HG03135 (cell line): ENCODE results near the gene ELMO2.

Experiments
- ATAC-seq: cut with Tn5 transposase; IDR thresholded peaks from one replicate; pipeline ENCODE4 v1.9.1; 2021; ENCODE audit warnings: mild to moderate bottlenecking, moderate library complexity; ENCODE audit not compliant: unreplicated experiment

Gene ELMO2

GRCh38 chr20:46334303-46334904 is 72.0 kb downstream of the ELMO2 start:
- ATAC-seq, result no peak

DNA sequence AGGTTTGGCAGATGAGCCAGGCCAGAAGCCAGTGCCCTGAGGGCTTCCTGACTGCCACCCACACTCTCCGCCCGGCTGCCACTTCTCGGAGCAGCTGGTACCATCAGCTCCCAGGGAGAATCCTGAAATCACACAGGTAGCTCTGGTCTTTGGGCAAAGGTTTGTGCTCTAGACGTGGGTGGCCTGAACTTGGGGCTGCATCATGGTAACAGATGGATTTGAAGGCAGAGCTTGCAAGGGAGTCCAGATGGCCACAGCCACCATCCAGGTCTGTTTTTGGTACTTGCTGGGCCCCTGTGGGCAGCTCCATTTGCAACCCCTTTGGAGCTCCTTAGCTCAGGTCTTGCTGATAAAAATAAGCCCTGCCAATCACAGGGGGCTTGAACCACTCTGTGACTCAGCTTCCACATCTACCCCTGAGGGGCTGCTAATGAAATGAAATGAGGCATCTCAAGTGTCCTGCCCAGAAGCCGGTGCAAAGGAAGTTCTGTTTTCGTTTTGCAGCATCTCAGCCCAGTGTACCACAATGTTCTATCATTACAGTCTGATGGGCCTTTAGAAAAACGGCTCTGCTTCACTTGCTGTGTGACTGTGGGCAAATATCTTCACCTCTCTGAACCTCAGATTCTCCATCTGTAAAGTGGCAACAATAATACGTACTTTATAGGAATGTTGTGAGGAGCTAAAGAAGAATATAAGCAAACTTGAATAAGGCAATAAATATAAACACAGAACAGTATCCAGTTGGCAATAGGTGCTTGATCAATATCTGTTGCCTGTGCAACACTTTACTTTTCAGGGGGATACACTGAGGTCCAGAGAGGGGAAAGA is 73.0 kb downstream of the ELMO2 start:
- no peak for ATAC-seq

GRCh38 chr20:46332373-46333160 is 73.8 kb downstream of the ELMO2 start:
- ATAC-seq, result no peak

GRCh38 chr20:46331611-46332361 is 74.6 kb downstream of the ELMO2 start:
- no peak for ATAC-seq

DNA sequence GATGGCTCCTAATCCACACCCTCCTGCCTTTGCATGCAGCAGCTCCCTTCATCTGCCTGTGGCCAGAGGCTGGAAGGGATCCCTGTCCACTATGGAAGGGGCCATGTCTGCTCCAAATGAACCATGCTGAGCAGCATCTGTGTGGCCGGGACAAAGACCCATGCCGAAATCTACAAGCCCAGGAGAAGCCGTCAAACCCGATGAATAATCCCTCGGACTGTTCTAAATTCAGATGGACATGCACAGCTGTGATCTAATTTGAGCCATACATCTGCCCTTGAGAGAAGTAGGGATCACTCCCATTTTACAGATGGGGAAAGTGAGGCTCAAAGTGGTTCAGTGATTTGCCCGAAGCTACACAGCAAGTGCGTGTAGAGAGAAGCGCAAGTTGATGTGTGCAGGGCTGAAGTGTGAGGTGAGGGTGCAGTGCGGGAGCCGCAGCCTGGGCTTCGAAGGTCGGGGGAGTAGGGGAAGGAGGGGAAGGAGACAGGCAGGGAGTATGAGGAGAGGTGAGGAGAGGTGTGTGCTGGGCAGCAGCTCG is 75.5 kb downstream of the ELMO2 start:
- ATAC-seq, result no peak

DNA sequence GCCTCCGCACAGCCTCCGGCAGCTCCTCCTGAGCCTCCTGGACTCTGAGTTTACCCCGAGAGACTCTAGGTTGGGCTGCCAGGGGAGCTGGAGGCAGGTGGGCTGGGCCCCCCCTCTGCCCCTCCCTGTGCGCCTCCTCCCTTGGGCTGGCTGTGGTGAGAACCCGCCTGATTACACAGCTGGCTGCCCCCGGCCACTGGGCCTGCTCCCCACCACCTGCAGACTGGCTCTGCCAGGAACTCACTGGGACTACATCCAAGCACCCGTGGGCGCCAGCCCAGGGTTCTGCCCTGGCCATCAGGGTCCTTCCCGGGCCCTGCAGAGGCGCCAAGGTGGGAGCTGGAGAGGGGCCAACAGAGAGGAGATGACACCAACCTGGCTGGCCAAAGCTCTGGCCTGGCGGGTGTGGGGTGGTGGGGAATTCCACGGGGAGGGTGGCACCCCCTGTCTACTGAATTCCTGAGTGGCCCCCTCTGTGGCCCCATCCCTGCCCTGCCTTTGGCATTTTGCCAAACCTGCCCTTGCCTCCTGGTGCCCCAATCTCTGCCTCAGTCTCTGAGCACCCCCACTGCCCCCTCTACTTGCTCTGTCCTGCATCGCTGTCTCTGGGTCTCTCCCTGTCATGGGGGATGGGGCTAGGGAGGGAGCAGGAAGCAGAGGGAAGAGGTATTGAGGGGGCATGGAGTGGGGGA is 76.2 kb downstream of the ELMO2 start:
- no peak for ATAC-seq

DNA sequence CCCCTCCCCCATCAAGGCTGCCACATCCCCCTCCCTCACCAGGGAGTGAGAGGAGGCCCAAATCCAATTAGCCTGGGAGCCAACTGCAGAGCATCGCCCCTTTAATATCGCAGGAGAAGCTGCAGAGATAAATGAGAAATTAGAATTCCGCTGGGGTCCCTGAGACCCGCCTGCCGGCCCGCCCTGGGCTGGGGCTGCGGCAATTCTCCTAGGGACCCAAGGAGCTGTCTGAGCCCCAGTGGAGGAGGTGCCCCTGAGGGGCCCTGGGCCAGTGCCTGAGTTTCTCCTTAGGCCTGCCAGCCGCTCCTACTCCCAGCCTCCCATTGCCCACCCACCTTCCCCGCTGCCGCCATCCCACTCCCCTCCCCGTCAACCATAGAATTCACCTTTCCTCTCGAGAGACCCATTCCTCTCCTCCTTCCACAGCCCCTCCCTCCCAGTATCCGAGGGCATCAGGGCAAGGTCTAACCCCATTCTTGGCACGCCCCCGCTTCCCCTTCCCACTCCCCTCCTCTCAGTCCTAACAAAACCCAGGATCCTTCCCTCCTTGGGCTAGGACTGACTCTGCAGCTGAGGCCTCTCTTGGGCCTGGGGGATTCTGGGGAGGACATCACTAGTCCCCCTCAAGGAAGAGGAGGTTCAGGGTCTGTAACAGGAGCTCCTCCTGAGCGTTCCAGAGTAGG is 78.1 kb downstream of the ELMO2 start:
- ATAC-seq, result no peak

GRCh38 chr20:46327557-46327956 is 78.9 kb downstream of the ELMO2 start:
- no peak for ATAC-seq

DNA sequence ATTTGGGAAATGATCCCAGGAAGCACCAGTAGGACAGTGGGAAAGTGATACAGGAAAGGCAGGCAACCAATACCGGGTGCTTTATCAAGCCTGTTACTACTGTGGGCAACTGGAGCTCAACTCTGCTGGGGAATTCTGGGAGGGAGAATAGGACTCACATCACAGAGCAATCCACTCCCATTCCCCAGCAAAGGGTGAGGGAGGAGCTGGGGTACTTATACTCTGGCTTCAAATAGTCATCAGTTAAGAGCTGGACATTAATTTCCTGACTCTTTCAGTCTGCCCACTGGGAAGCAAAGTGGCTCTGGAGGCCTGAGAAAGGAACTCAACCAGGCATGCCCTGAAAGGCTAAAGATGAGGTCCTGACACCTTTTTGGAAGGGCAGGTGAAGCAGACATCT is 80.6 kb downstream of the ELMO2 start:
- no peak for ATAC-seq

DNA sequence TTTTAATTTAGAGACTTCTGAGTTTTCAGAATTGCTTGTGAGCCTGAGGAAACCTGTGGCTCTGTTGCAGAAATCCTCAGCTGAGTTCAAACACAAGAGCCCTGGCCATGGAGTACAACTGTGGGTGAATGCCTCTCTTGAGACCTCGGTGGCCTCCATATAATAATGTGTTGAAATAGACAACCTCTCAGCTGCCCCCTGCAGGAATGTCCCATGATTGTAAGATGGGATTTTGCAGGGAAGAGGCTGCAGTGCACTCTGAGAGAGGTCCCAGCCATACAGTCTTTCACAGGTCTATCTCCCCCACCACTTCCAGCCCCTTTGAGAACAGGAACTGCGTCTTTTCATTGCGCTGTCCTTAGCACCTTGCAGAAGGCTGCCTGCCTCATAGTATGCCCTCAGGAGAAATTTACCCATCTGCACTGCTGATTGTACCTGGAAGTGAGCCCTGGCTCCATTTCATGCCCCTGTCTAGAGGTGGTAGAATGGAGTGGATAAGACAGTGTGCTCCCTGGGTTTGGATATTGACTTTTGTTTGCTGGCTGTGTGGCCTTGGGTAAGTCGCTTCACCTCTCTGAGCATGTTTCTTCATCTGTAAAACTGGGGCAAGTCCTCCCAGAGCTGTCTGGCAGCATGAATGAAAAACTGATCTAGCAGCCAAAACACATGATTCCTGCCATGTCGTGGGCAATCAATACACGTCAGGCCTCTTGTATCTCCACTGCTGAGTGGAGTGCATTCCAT is 81.3 kb downstream of the ELMO2 start:
- no peak for ATAC-seq

DNA sequence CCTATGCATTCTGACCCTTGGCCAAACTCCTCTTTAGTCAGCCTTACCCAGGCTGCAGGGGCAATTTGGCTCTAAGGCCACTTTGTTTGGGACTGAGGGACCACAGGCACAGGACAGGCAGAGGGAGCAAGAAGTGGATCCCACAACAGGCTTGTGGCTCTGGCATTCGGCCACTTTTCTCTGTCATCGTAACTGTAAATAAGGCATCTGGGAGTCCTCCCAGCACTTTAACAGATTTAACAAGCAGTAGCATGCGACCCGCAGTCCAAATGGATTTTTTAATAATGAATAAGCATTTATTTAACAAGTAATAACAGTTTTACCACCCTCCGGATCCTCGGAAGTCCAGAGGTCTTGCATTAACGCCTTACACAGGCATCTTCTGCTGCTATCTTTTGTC is 82.0 kb downstream of the ELMO2 start:
- ATAC-seq, result no peak

GRCh38 chr20:46323557-46323956 is 82.9 kb downstream of the ELMO2 start:
- ATAC-seq, result no peak

GRCh38 chr20:46322641-46323040 is 83.8 kb downstream of the ELMO2 start:
- ATAC-seq, result no peak

GRCh38 chr20:46317685-46318177 is 88.7 kb downstream of the ELMO2 start:
- no peak for ATAC-seq

DNA sequence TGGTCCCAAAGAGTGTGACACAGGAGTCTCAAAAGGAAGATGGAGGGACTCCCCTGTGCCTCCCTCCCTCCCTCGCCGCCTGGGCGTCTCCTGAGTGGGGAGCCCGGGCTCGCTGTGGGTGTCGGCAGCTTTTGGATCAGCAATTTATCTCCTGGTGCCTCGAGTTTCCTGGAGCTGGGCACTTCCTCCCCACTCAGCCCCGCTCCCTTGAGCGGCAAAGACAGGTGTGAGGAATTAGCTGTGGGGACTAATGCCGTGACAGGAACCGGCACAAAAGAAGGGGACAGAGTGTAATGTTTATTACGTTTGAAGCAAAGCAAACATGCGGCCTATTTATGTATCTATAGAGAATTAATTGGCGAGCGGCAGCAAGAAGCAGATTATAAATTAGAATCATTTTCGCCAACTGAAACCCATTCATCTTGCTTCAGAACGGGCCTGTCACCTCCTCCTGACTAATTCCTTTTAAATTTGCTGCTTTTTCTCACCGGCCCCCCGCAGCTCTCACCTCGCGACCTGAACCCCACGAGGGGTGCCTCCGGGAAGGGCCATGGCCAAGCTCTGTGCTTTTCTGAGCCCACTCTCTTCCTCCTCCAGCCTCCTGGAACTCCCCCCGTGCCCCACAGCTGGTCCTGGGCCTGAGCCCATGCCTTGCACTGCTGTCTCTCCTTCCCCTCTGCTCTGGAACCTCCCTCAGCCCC is 89.3 kb downstream of the ELMO2 start:
- ATAC-seq, result no peak
